ENCODE measurements around the gene RRM2.

Gene RRM2

DNA sequence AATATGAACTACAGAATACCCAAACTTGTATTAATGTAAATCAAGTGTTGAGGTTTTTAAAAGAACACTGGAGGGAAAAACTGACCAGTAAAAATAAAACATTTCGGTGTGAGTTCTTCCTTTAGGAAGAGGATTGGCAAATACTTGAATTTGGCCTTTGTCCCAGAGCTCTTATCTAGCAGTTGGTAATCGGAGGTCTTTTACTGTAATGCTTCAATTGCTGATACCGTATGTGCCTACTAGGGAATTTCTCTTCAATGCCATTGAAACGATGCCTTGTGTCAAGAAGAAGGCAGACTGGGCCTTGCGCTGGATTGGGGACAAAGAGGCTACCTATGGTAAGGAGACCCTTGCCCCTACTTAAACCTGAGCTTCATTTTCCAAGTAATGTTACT lies 4.1 kb downstream of the RRM2 start:
- no peak for ATAC-seq (replicated peaks)
- Mint-ChIP-seq H3K27ac (no peak overlapping the region), H3K4me1 (ENCODE audit: low read depth in 2 of 2) (peaks cover 21 to 36% of the 10 kb centered on the region in 2 donors), H3K4me3 (no peak overlapping the region), H3K36me3 (ENCODE audit: insufficient read depth) (peaks cover 6% of the 10 kb centered on the region), H3K9me3 (no peaks in the 10 kb centered on the region), H3K27me3 (peaks cover 10 to 15% of the 10 kb centered on the region in 2 donors)
- DNase-seq, result no peak

DNA sequence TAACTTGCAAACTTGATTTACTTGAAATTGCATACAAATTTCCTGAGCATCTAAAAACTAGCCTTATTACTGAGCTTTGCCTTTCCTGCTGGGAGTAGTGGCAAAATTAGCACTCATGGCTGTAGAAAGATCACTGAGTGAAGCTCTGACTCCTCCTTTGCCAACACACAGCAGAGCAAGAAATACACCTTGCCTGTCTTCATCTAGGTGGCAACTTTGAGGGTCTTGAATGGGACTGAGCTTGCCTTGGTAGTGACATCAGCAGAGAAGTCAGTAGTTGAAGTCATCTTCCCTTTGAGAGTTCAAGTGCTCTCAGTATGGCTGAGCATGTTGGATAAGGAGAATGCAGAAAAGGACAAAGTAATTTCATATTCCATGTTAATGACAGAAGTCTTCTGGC lies 5.9 kb downstream of the RRM2 start:
- Mint-ChIP-seq H3K27me3 (peaks cover 6 to 8% of the 10 kb centered on the region in 2 donors), H3K4me3 (no peak overlapping the region), H3K9me3 (no peaks in the 10 kb centered on the region), H3K27ac (peak overlapping the region in 1 of 2 donors; percentile 67), H3K36me3 (ENCODE audit: insufficient read depth) (no peaks in the 10 kb centered on the region), H3K4me1 (ENCODE audit: low read depth in 2 of 2) (peaks cover 12 to 29% of the 10 kb centered on the region in 2 donors)
- DNase-seq (no peak), ATAC-seq (replicated peaks) (no peak)

DNA sequence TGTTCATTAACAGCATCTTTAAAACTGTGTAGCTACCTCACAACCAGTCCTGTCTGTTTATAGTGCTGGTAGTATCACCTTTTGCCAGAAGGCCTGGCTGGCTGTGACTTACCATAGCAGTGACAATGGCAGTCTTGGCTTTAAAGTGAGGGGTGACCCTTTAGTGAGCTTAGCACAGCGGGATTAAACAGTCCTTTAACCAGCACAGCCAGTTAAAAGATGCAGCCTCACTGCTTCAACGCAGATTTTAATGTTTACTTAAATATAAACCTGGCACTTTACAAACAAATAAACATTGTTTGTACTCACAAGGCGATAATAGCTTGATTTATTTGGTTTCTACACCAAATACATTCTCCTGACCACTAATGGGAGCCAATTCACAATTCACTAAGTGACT lies 7.0 kb downstream of the RRM2 start:
- H3K4me1 Mint-ChIP-seq (ENCODE audit: low read depth in 2 of 2), result peaks cover 7 to 18% of the 10 kb centered on the region in 2 donors
- no peaks in the 10 kb centered on the region for H3K36me3 Mint-ChIP-seq (ENCODE audit: insufficient read depth)

DNA sequence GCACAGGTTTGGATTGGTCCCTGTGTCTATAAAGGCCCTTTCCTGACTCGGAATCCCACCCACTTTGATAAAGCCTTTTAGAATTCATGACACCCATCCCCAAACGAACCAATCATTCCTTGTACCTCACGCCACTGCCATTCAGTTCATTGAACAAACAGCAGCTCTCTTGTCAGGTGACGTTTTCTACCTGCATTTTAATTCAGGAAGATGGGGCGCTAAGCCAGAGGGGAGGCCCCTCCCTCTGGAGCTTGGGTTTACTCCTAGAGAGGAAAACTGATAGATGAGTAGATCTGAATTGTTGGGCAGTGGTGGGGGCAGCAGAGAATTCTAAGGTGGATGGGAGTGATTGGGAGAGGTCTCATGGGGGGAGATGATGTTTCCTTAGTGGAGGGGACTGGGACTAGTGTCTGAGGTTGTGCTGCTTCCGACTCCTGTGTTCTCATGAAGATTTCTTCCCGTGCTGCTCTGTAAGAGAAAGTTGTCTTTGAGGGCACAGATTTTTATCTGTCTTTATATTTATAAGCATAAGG lies 9.6 kb downstream of the RRM2 start:
- ATAC-seq (replicated peaks) (no peak), DNase-seq (no peak)
- no peaks in the 10 kb centered on the region for H3K9me3 Mint-ChIP-seq
- H3K4me1 Mint-ChIP-seq (ENCODE audit: low read depth in 2 of 2), result peaks cover 2 to 5% of the 10 kb centered on the region in 2 donors
- no peak overlapping the region for H3K4me3 Mint-ChIP-seq
- H3K27ac Mint-ChIP-seq, result peak overlapping the region in 1 of 2 donors; percentile 22
- no peaks in the 10 kb centered on the region for H3K36me3 Mint-ChIP-seq (ENCODE audit: insufficient read depth)
- H3K27me3 Mint-ChIP-seq, result no peaks in the 10 kb centered on the region

More for the DNA sequence above, 7.0 kb downstream of the RRM2 start:
- Mint-ChIP-seq H3K4me3 (no peak overlapping the region), H3K27ac (no peak overlapping the region), H3K27me3 (no peaks in the 10 kb centered on the region), H3K9me3 (no peaks in the 10 kb centered on the region)
- ATAC-seq (replicated peaks) (no peak), DNase-seq (no peak)

DNA sequence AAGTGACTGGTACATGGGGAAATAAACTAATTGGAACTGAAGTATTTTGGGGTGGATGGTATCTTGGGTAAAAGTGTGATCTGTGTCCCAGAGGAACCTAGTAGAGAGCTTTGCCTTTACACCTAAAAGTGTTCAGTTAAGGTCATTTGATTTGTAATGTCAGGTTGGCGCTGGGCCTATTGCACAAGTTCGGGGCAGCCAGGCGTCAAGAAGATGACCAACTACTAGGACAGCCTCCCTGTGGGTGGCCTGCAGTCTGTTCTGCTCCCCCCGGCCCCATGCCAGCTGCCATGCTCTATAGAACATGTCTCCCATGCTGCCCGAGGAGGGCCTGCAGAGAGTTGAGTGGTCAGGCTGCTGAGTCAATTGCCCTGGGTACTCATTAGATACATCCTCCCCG lies 10.1 kb downstream of the RRM2 start:
- no peak for ATAC-seq (replicated peaks)
- no peak for DNase-seq
- peaks cover 2 to 5% of the 10 kb centered on the region in 2 donors for H3K4me1 Mint-ChIP-seq (ENCODE audit: low read depth in 2 of 2)
- no peaks in the 10 kb centered on the region for H3K36me3 Mint-ChIP-seq (ENCODE audit: insufficient read depth)
- no peaks in the 10 kb centered on the region for H3K9me3 Mint-ChIP-seq
- H3K27ac Mint-ChIP-seq, result no peak overlapping the region
- no peak overlapping the region for H3K4me3 Mint-ChIP-seq
- H3K27me3 Mint-ChIP-seq, result no peaks in the 10 kb centered on the region

DNA sequence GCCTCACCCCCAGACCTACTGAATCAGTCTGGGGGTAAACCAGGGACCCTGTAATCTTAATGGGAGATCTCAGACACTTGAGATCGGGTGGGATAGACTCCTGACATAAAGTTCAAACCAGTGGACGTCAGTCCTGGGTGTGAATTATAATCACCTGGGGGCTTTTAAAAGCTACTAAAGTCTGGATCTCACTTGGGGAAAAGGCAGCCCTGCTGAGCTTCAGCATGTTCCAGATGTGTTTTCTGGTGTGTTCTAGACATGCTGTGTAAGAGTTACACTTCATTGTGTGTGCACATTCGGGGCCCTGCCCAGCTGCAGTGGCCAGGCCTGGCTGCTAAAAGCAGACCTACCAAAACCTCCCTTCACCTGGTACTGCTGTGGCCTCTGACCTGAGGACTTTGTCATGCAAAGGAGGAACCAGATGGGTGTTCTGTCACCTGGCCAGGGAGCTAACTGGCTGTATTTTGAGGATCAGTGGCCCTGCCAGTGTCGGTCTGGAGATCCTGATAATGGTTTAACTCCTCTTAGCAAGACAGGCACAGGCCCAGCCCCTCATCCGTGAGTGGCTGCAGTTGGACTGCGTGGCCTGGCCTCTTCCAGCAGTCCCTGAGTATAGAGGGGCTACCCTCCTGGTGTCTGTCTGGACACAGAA lies 10.6 kb downstream of the RRM2 start:
- no peaks in the 10 kb centered on the region for H3K9me3 Mint-ChIP-seq
- no peak overlapping the region for H3K27ac Mint-ChIP-seq
- ATAC-seq (replicated peaks), result no peak
- DNase-seq, result no peak
- no peak overlapping the region for H3K4me3 Mint-ChIP-seq
- peaks cover 2 to 5% of the 10 kb centered on the region in 2 donors for H3K4me1 Mint-ChIP-seq (ENCODE audit: low read depth in 2 of 2)
- H3K36me3 Mint-ChIP-seq (ENCODE audit: insufficient read depth), result no peaks in the 10 kb centered on the region
- H3K27me3 Mint-ChIP-seq, result no peaks in the 10 kb centered on the region

DNA sequence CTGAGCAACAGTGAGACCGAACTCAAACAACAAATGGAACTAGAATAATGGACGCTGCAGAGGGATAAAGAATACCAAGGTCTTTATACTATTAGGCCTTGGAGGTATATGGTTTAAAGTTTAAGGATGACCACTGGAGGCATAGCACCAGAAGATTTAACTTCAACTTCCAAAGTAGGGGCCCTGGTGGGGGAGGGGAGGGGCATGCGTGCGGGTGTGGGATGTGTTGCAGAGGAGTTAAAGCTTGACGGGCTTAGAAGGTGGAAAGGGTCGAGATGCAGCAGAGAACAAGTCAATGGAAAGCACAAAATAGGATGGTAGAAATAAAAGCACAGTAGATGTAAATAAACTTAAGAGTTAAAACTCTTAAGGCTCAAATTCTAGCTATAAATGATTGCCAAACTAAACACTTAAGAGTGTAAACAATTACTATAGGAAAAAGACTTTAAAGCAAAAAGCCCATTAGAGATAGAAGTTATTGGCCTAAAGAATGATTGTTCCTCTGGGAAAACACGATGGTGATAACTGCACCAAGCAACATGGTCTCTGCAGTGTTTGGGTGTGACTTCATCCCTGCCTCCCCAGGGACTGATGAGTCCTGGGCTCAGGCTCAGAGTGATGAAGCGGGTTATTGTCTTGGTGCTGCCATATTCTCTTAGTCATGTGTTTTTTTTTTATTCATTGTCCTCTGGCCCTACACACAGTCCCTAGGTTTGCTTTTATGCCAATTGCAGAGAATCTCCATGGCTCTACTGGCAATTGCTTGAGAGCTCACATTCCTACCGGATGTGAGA lies 13.0 kb downstream of the RRM2 start:
- DNase-seq, result no peak
- Mint-ChIP-seq H3K9me3 (no peaks in the 10 kb centered on the region), H3K4me3 (no peak overlapping the region), H3K4me1 (ENCODE audit: low read depth in 2 of 2) (no peaks in the 10 kb centered on the region), H3K27ac (peak overlapping the region; percentile 0 to 75), H3K36me3 (ENCODE audit: insufficient read depth) (no peaks in the 10 kb centered on the region), H3K27me3 (no peaks in the 10 kb centered on the region)
- ATAC-seq (replicated peaks), result no peak

DNA sequence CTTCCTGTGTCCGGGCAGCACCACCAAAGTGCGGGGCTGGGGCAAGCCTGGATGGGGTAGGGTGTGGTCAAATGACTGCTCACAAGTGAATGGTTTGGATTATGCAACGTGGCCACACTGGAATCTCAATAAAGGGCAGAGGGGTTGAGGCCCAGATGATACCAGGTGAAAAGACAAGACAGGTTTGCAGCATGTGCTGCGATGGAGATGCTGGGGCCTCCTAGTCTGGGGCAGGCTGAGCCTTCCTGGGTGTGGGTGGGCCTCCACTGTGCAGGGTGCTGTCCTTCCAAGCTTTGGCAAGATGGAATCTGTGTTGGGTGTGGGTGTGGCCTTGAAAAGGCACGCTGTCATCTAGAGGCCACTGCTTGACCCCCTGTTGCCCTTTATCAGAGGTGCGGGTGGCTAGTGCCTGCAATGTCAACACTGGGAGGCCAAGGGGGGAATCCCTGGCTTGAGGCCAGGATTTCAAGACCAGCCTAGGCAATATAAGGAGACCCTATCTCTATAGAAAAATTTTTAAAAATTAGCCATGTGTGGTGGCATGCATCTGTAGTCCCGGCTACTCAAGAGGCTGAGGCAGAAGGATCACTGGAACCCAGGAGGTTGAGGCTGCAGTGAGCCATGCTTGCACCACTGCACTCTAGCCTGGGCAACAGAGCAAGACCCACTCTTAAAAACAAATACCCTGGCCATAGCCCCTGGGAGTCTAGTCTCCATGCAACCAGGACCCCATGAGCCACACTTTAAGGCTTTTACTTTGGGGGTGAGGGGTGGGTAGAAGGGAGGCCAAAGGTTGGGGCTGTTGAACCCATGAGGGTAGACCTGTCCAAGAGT lies 13.8 kb downstream of the RRM2 start:
- no peaks in the 10 kb centered on the region for H3K36me3 Mint-ChIP-seq (ENCODE audit: insufficient read depth)
- no peaks in the 10 kb centered on the region for H3K9me3 Mint-ChIP-seq
- no peaks in the 10 kb centered on the region for H3K27me3 Mint-ChIP-seq
- peaks cover 1 to 2% of the 10 kb centered on the region in 2 donors for H3K4me1 Mint-ChIP-seq (ENCODE audit: low read depth in 2 of 2)
- DNase-seq, result no peak
- no peak overlapping the region for H3K4me3 Mint-ChIP-seq
- H3K27ac Mint-ChIP-seq, result no peak overlapping the region
- ATAC-seq (replicated peaks), result no peak

DNA sequence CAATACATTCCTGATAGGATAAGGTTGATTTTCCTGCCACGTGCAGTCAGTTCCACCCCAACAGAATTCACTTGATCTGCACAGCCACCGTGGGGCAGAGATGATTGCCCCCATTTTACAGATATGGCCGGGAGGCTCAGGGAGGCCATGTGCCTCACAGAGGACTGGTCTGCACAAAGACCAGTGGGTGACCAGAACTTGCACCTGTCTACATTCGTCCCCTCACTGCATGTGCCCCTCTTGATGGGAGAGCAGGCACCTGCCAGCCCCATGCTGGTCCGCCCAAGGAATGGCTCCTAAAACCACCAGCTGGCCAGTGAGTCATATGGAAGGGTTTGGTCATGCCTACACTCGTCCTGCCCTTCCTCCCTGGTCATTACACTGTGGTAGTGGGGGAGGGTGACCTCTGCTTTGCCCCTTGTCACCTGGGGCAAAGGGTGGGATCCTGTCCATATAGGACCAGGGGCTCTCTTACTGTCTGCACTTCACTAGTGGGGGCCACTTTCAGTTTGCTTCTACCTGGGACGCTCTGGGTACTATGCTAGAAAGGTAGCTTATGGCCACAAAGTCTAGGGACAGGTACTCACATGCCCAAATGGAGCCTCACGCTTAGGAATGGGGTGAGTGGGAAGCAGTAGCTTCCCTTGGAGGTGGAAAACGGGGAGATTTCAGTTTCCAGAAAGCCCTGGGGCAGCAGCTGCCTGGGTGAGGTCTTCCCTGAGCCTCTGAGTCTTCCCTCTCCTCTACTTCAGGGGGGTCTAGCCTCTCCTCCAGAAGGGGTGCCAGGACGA lies 14.7 kb downstream of the RRM2 start:
- DNase-seq (no peak), ATAC-seq (replicated peaks) (no peak)
- peak overlapping the region in 1 of 2 donors; percentile 46 for H3K27ac Mint-ChIP-seq
- H3K27me3 Mint-ChIP-seq, result no peaks in the 10 kb centered on the region
- H3K4me3 Mint-ChIP-seq, result no peak overlapping the region
- peaks cover 10% of the 10 kb centered on the region in 2 donors for H3K4me1 Mint-ChIP-seq (ENCODE audit: low read depth in 2 of 2)
- H3K9me3 Mint-ChIP-seq, result no peaks in the 10 kb centered on the region
- no peaks in the 10 kb centered on the region for H3K36me3 Mint-ChIP-seq (ENCODE audit: insufficient read depth)

DNA sequence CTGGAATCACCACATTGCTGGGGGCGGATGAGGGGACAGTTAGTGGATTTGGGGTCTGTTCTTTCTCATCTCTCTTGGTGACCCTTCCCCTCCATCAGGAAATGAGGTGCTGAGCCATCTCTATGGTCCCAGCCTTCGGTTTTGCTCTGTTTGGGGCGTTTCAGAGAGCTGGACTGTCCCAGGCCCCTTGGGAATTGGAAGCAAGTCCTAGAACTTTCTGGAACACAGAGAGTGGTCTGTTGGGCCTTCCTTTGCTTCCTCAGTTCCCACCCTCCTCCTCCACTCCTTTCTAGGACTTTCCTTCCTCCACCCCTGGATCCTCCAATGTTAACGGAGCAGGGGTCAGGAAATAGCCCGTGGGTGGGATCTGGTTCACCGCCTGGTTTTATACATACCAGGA lies 17.0 kb downstream of the RRM2 start:
- no peaks in the 10 kb centered on the region for H3K9me3 Mint-ChIP-seq
- H3K27ac Mint-ChIP-seq, result peak overlapping the region; percentile 57 to 71
- ATAC-seq (replicated peaks) (no peak), DNase-seq (no peak)
- peaks cover under 1% of the 10 kb centered on the region for H3K36me3 Mint-ChIP-seq (ENCODE audit: insufficient read depth)
- H3K4me1 Mint-ChIP-seq (ENCODE audit: low read depth in 2 of 2), result peaks cover 10% of the 10 kb centered on the region in 2 donors
- H3K4me3 Mint-ChIP-seq, result no peak overlapping the region
- H3K27me3 Mint-ChIP-seq, result no peaks in the 10 kb centered on the region

DNA sequence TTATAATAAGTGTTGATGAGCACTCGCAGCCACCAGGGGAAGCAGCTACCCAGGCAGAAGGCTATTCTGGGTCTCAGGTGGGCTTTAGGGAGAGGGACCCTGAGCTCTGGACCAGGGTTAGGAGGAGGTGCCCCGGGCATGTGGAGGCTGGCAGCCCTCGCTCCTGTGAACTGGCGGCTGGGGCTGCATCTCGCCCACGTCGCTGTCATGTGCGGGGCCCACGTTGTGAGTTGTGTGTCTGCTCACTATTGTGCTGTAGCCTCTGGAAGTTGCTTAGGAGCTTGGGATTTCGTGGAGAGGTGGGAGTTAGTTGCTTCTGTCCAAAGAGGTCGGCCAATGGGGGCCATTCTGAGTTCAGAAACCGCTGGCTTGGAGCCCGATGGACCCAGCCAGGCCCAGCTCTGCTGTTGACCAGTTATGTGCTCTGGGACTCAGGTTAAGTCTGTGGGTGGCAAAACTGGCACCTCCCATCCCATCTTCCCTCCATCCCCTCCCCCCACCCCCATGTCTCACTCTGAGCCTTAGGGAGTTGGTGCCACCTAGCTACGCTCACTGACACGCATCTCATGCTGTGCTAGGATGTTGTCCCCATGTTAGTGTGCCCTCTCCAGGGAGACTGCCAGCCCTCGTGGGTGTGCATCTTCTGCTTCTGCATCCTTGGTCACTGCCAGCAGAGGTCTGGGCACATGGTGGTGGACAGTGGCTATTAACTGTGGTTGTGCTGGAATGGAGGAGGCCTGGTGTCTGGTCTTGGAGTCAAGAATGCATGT lies 18.5 kb downstream of the RRM2 start:
- H3K27me3 Mint-ChIP-seq, result no peaks in the 10 kb centered on the region
- DNase-seq (no peak), ATAC-seq (replicated peaks) (no peak)
- no peak overlapping the region for H3K4me3 Mint-ChIP-seq
- H3K27ac Mint-ChIP-seq, result peak overlapping the region; percentile 84 to 85
- H3K36me3 Mint-ChIP-seq (ENCODE audit: insufficient read depth), result peaks cover 4% of the 10 kb centered on the region
- peaks cover 10% of the 10 kb centered on the region in 2 donors for H3K4me1 Mint-ChIP-seq (ENCODE audit: low read depth in 2 of 2)
- H3K9me3 Mint-ChIP-seq, result no peaks in the 10 kb centered on the region

Measured in effector memory CD8-positive, alpha-beta T cell (primary cell).